ENCODE data around the gene FAF2.
"Not testable (repeated sequence)": the region's sequence is repeated elsewhere in the genome, so short reads cannot be mapped to it uniquely, and the experiment has no call there.

The FAF2 gene

GRCh38 chr5:176447978-176448608 lies at the start of gene FAF2:
Gene FAF2 (plus strand): TSS chr5:176448385. CDS start chr5:176448408, 23 bp downstream.
- DNase-seq, result peak; percentile 99

- no peak for DNase-seq
These were observed 47.6 kb upstream of the FAF2 start for GRCh38 chr5:176400382-176401156.

- no peak for DNase-seq
These were observed 46.6 kb upstream of the FAF2 start for GRCh38 chr5:176401281-176402205.

GRCh38 chr5:176405656-176406435 lies 42.3 kb upstream of the FAF2 start:
- no peak for DNase-seq

- DNase-seq, result no peak
These were observed 41.6 kb upstream of the FAF2 start for GRCh38 chr5:176406436-176407052.

- DNase-seq, result no peak
These were observed 40.5 kb upstream of the FAF2 start for GRCh38 chr5:176407456-176408251.

- DNase-seq, result not testable (repeated sequence)
These were observed 40.0 kb upstream of the FAF2 start for GRCh38 chr5:176408252-176408573.

GRCh38 chr5:176408590-176408989 lies 39.6 kb upstream of the FAF2 start:
- DNase-seq, result no peak

- DNase-seq, result no peak
These were observed 38.4 kb upstream of the FAF2 start for GRCh38 chr5:176409765-176410164.

GRCh38 chr5:176410486-176411180 lies 37.6 kb upstream of the FAF2 start:
- no peak for DNase-seq

GRCh38 chr5:176412517-176413254 lies 35.5 kb upstream of the FAF2 start:
- no peak for DNase-seq

- no peak for DNase-seq
These were observed 35.0 kb upstream of the FAF2 start for GRCh38 chr5:176413255-176413565.

- DNase-seq, result no peak
These were observed 34.4 kb upstream of the FAF2 start for GRCh38 chr5:176413709-176414191.

GRCh38 chr5:176414704-176415103 lies 33.5 kb upstream of the FAF2 start:
- DNase-seq, result no peak

- peak; percentile 13 for DNase-seq
These were observed 32.8 kb upstream of the FAF2 start for GRCh38 chr5:176415240-176415951.

- DNase-seq, result peak; percentile 76
These were observed 31.9 kb upstream of the FAF2 start, which contains the start of gene CLTB for GRCh38 chr5:176415952-176416924. Gene CLTB (minus strand): TSS chr5:176416539. CDS start chr5:176416363, 176 bp downstream.

- no peak for DNase-seq
These were observed 31.2 kb upstream of the FAF2 start for GRCh38 chr5:176416965-176417364.

GRCh38 chr5:176418251-176418650 lies 29.9 kb upstream of the FAF2 start:
- no peak for DNase-seq

Measured in MV-4-11 (cell line).